Esophagus (tissue), 2 donors: ENCODE measurements around the gene RABGAP1L. TPM values are rescaled to one million over a fixed set of nuclear protein-coding genes. Genes with fewer than 3 reads are reported as not detected.
"Not testable (repeated sequence)": the region's sequence is repeated elsewhere in the genome, so short reads cannot be mapped to it uniquely, and the experiment has no call there.

Experiments used
- H3K27ac ChIP-seq, 2 donors: one replicate each; pipeline ENCODE4 v1.5.1; 2013; ENCODE audit warnings: low read depth in 2 of 2, mild to moderate bottlenecking in 2 of 2, inconsistent platforms in 1 of 2, low read length in 1 of 2, moderate library complexity in 1 of 2
- H3K27me3 ChIP-seq, 2 donors: one replicate each; pipeline ENCODE4 v1.6.1; 2013; ENCODE audit warnings: low read length in 2 of 2, control low read depth in 1 of 2, mild to moderate bottlenecking in 1 of 2; ENCODE audit not compliant: insufficient read depth in 2 of 2, control insufficient read depth in 1 of 2
- H3K36me3 ChIP-seq, 2 donors: one replicate each; pipeline ENCODE4 v1.6.1; 2013; ENCODE audit warnings: low read length in 1 of 2; ENCODE audit not compliant: control insufficient read depth in 2 of 2, insufficient read depth in 2 of 2
- H3K4me1 ChIP-seq, 2 donors: one replicate each; pipeline ENCODE4 v1.6.1; 2013; ENCODE audit warnings: low read length in 1 of 2; ENCODE audit not compliant: control insufficient read depth in 2 of 2, insufficient read depth in 2 of 2
- H3K4me3 ChIP-seq, 2 donors: one replicate each; pipeline ENCODE4 v1.5.1; 2013; ENCODE audit warnings: low read length in 2 of 2, mild to moderate bottlenecking in 2 of 2, low read depth in 1 of 2, moderate library complexity in 1 of 2
- H3K9me3 ChIP-seq, 2 donors: one replicate each; pipeline ENCODE4 v1.6.1; 2013; ENCODE audit warnings: mild to moderate bottlenecking in 2 of 2, low read depth in 1 of 2, low read length in 1 of 2, moderate library complexity in 1 of 2; ENCODE audit not compliant: control insufficient read depth in 2 of 2, insufficient read depth in 1 of 2
- WGBS, 2 donors: extraction: QIAGEN DNeasy Blood & Tissue Kit; methylation state at CpG; one replicate each; pipeline ENCODE4 v1.1.7; 2013; 5-methylcytosine and 5-hydroxymethylcytosine counted together
- polyA plus RNA-seq, 2 donors: library from polyadenylated mRNA; stranded (reverse); fragments of 200-250 nt; gene quantifications; one replicate each; pipeline ENCODE4 v1.2.3, GENCODE V29; 2013
- donor health status: healthy with polysubstance abuse.
- donor health status: Bipolar disorder and iron deficiency.

Gene RABGAP1L
- polyA plus RNA-seq, 2 donors, result 9.2 to 13.0 TPM

GRCh38 chr1:174700775-174701174 lies 541.5 kb downstream of the RABGAP1L start:
- Histone ChIP-seq H3K36me3 (no peaks in the 10 kb centered on the region), H3K4me1 (no peaks in the 10 kb centered on the region), H3K27ac (no peak overlapping the region), H3K9me3 (no peaks in the 10 kb centered on the region), H3K4me3 (no peak overlapping the region), H3K27me3 (no peaks in the 10 kb centered on the region)
- 83 to 86% methylated on average over 3 of the region's 3 CpGs for WGBS, 2 donors

- H3K36me3 ChIP-seq, result no peaks in the 10 kb centered on the region
- H3K9me3 ChIP-seq, result no peaks in the 10 kb centered on the region
- no peak overlapping the region for H3K27ac ChIP-seq
- H3K4me1 ChIP-seq, result no peaks in the 10 kb centered on the region
- H3K27me3 ChIP-seq, result no peaks in the 10 kb centered on the region
- 90 to 97% methylated on average over 2 of the region's 2 CpGs for whole genome bisulfite sequencing, 2 donors
- H3K4me3 ChIP-seq, result no peak overlapping the region
These were observed 542.2 kb downstream of the RABGAP1L start for GRCh38 chr1:174701565-174701964.

- WGBS, 2 donors, result 90 to 98% methylated on average over 2 of the region's 2 CpGs
- no peaks in the 10 kb centered on the region for H3K27me3 ChIP-seq
- H3K4me1 ChIP-seq, result no peaks in the 10 kb centered on the region
- H3K36me3 ChIP-seq, result no peaks in the 10 kb centered on the region
- H3K9me3 ChIP-seq, result no peaks in the 10 kb centered on the region
- no peak overlapping the region for H3K4me3 ChIP-seq
- H3K27ac ChIP-seq, result no peak overlapping the region
These were observed 542.7 kb downstream of the RABGAP1L start for GRCh38 chr1:174702011-174702410.

- H3K9me3 ChIP-seq, result no peaks in the 10 kb centered on the region
- no peaks in the 10 kb centered on the region for H3K4me1 ChIP-seq
- H3K27ac ChIP-seq, result no peak overlapping the region
- H3K27me3 ChIP-seq, result no peaks in the 10 kb centered on the region
- H3K36me3 ChIP-seq, result no peaks in the 10 kb centered on the region
- 97% methylated on average over 3 of the region's 3 CpGs for WGBS, 2 donors
- no peak overlapping the region for H3K4me3 ChIP-seq
These were observed 544.0 kb downstream of the RABGAP1L start for GRCh38 chr1:174703309-174703708.

- Histone ChIP-seq H3K4me1 (no peaks in the 10 kb centered on the region), H3K4me3 (no peak overlapping the region), H3K9me3 (no peaks in the 10 kb centered on the region), H3K27me3 (no peaks in the 10 kb centered on the region), H3K27ac (no peak overlapping the region), H3K36me3 (no peaks in the 10 kb centered on the region)
- 97 to 98% methylated on average over 1 of the region's 1 CpG for WGBS, 2 donors
These were observed 545.0 kb downstream of the RABGAP1L start for GRCh38 chr1:174704300-174704699.

GRCh38 chr1:174710868-174711845 lies 551.8 kb downstream of the RABGAP1L start:
- Histone ChIP-seq H3K27me3 (no peaks in the 10 kb centered on the region), H3K9me3 (peaks cover 0 to 2% of the 10 kb centered on the region in 2 donors), H3K4me3 (no peak overlapping the region), H3K36me3 (no peaks in the 10 kb centered on the region), H3K27ac (no peak overlapping the region), H3K4me1 (no peaks in the 10 kb centered on the region)
- WGBS, 2 donors, result 98% methylated on average over 44 to 50 of the region's 50 CpGs

GRCh38 chr1:174711848-174712247 lies 552.5 kb downstream of the RABGAP1L start:
- not testable (repeated sequence) for H3K27me3 ChIP-seq, H3K27ac ChIP-seq, H3K4me3 ChIP-seq, H3K4me1 ChIP-seq, H3K36me3 ChIP-seq, H3K9me3 ChIP-seq
- WGBS, 2 donors, result 91 to 97% methylated on average over 8 of the region's 8 CpGs

GRCh38 chr1:174712541-174712940 lies 553.2 kb downstream of the RABGAP1L start:
- peaks cover 0 to 2% of the 10 kb centered on the region in 2 donors for H3K9me3 ChIP-seq
- H3K27me3 ChIP-seq, result no peaks in the 10 kb centered on the region
- no peak overlapping the region for H3K27ac ChIP-seq
- H3K4me3 ChIP-seq, result no peak overlapping the region
- no peaks in the 10 kb centered on the region for H3K4me1 ChIP-seq
- 89 to 95% methylated on average over 8 of the region's 8 CpGs for WGBS, 2 donors
- H3K36me3 ChIP-seq, result no peaks in the 10 kb centered on the region

GRCh38 chr1:174713796-174714195 lies 554.5 kb downstream of the RABGAP1L start:
- 56 to 77% methylated on average over 1 of the region's 1 CpG for WGBS, 2 donors
- Histone ChIP-seq H3K9me3 (peaks cover 0 to 2% of the 10 kb centered on the region in 2 donors), H3K27me3 (no peaks in the 10 kb centered on the region), H3K4me3 (no peak overlapping the region), H3K4me1 (no peaks in the 10 kb centered on the region), H3K27ac (no peak overlapping the region), H3K36me3 (no peaks in the 10 kb centered on the region)

GRCh38 chr1:174719194-174719593 lies 559.9 kb downstream of the RABGAP1L start:
- no peaks in the 10 kb centered on the region for H3K4me1 ChIP-seq
- H3K9me3 ChIP-seq, result no peaks in the 10 kb centered on the region
- WGBS, 2 donors, result 72 to 97% methylated on average over 2 of the region's 2 CpGs
- H3K27ac ChIP-seq, result no peak overlapping the region
- H3K4me3 ChIP-seq, result no peak overlapping the region
- H3K36me3 ChIP-seq, result no peaks in the 10 kb centered on the region
- H3K27me3 ChIP-seq, result no peaks in the 10 kb centered on the region
